Immature natural killer cell (primary cell): ENCODE data around the gene PRAMEF20. TPM values are rescaled to one million over a fixed set of nuclear protein-coding genes. Genes with fewer than 3 reads are reported as not detected.
"Not testable (repeated sequence)": the region's sequence is repeated elsewhere in the genome, so short reads cannot be mapped to it uniquely, and the experiment has no call there.

ENCODE experiments used
- DNase-seq, 3 donors: peaks; one replicate each; pipeline ENCODE4 v3.0.0; 2022; ENCODE audit warnings: mixed read lengths in 1 of 3
- H3K27ac Mint-ChIP-seq, 6 donors: one replicate each; pipeline ENCODE4 v1.8.0; 2020; ENCODE audit warnings: mixed read lengths in 6 of 6, mild to moderate bottlenecking in 5 of 6, inconsistent platforms in 4 of 6, moderate library complexity in 3 of 6
- H3K27me3 Mint-ChIP-seq, 3 donors: one replicate each; pipeline ENCODE4 v1.8.0; 2020 to 2021; ENCODE audit warnings: low read depth in 3 of 3, mild to moderate bottlenecking in 3 of 3, mixed read lengths in 3 of 3, moderate library complexity in 3 of 3, inconsistent platforms in 1 of 3
- H3K36me3 Mint-ChIP-seq, 3 donors: one replicate each; pipeline ENCODE4 v1.8.0; 2020; ENCODE audit warnings: mixed read lengths in 3 of 3, inconsistent platforms in 2 of 3, mild to moderate bottlenecking in 2 of 3
- H3K4me1 Mint-ChIP-seq, 2 donors: one replicate each; pipeline ENCODE4 v1.8.0; 2020; ENCODE audit warnings: inconsistent platforms in 2 of 2, mild to moderate bottlenecking in 2 of 2, mixed read lengths in 2 of 2, moderate library complexity in 1 of 2
- H3K4me3 Mint-ChIP-seq, 5 donors: one replicate each; pipeline ENCODE4 v1.8.0; 2020; ENCODE audit warnings: mild to moderate bottlenecking in 5 of 5, mixed read lengths in 5 of 5, inconsistent platforms in 3 of 5, moderate library complexity in 3 of 5
- H3K9me3 Mint-ChIP-seq, 6 donors: one replicate each; pipeline ENCODE4 v1.8.0; 2020; ENCODE audit warnings: mild to moderate bottlenecking in 6 of 6, mixed read lengths in 6 of 6, inconsistent platforms in 4 of 6, moderate library complexity in 3 of 6
- polyA plus RNA-seq, 3 donors: library from polyadenylated mRNA; unstranded; fragments of 300-500 nt; fragmentation: Illumina TruSeq; gene quantifications; one replicate each; pipeline ENCODE4 v1.2.3, GENCODE V29; 2021

PRAMEF20 gene
- polyA plus RNA-seq, 3 donors from 2014 or later: not detected

DNA sequence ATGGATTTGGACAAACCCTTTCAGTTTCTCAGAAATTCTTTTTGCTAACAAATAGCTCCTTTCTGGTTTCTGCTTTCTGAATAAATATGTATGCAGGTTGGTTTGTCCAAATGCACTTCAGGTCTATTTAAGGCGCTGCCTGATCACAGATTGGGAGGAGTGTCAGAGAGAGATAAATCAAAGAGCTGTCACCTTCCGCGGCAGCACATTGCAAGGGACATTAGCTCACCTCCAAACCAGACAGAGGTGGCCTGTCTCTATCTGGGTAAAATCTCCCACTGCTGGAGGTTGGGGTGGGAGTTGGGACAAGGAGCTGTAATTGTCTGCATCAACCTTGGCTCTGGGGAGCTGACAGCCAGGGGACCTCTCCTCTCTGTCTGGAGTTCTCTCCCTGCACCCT is 25.2 kb downstream of the PRAMEF20 start:
- Mint-ChIP-seq H3K27ac (no peak overlapping the region), H3K27me3 (peaks cover 0 to 3% (median 3%) of the 10 kb centered on the region in 3 donors), H3K36me3 (no peaks in the 10 kb centered on the region), H3K4me3 (no peak overlapping the region), H3K4me1 (no peaks in the 10 kb centered on the region), H3K9me3 (peaks cover 0 to 3% (median 0%) of the 10 kb centered on the region in 6 donors)
- no peak for DNase-seq

- H3K27me3 Mint-ChIP-seq, DNase-seq, H3K27ac Mint-ChIP-seq, H3K9me3 Mint-ChIP-seq, H3K4me3 Mint-ChIP-seq, H3K4me1 Mint-ChIP-seq, H3K36me3 Mint-ChIP-seq: not testable (repeated sequence)
Measured at GRCh38 chr1:13439104-13439783, 29.0 kb downstream of the PRAMEF20 start.

DNA sequence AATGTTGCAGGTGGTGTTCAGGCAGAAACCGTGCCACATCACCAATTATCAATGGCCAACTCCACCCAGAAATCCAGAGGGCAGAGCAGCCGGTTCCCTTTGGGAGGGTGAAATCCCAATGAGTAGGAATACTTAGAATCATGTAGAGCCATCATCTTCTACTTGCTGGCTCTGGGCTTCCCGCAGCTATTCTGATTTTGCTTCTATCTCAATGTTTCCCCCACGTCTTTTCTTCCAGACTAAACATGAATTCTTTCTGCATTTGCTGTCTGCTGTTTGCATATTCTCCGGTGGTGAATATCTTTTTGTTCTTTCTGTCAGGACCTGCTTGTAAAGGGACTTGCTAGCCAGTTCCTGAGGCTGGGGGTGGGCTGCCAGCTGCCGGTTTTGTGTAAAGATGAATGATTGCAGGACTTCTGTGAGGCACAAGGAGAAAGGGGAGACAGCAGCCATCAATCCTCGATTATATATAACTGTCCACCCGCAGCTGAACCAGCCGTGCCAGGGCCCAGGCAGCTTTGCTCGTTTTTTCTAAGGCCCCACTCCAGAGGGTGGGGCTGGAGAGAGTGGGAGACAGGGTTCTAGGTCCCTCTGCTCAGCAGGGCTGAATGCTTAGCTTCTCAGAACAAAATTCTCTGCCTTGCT is 33.2 kb downstream of the PRAMEF20 start:
- no peak for DNase-seq
- Mint-ChIP-seq H3K27me3 (no peaks in the 10 kb centered on the region), H3K27ac (no peak overlapping the region), H3K4me1 (no peaks in the 10 kb centered on the region), H3K9me3 (no peaks in the 10 kb centered on the region), H3K36me3 (no peaks in the 10 kb centered on the region), H3K4me3 (no peak overlapping the region)

DNA sequence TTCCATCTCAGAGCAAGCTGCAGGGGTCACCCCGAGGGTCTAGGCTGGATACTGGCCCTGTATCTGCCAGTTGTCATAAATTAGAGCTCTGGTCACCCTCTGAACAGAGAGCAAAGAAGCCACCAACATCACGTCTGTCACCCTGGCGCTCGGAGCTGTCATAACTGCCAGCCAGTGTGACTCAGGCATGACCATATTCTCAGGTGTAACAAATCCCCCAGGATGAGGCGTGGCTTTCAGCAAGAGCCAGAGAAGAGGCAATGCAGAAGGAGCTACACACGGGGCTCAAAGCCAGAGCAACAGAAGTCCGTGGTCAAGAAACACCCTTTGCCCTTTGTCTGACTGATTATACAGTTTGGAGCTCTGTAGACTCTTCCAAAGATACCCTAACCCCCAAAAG is 40.0 kb downstream of the PRAMEF20 start:
- H3K4me1 Mint-ChIP-seq: no peaks in the 10 kb centered on the region
- H3K4me3 Mint-ChIP-seq: no peak overlapping the region
- H3K27ac Mint-ChIP-seq: no peak overlapping the region
- no peaks in the 10 kb centered on the region for H3K36me3 Mint-ChIP-seq
- DNase-seq: no peak
- peaks cover 0 to 4% (median 0%) of the 10 kb centered on the region in 3 donors for H3K27me3 Mint-ChIP-seq
- H3K9me3 Mint-ChIP-seq: no peaks in the 10 kb centered on the region

DNA sequence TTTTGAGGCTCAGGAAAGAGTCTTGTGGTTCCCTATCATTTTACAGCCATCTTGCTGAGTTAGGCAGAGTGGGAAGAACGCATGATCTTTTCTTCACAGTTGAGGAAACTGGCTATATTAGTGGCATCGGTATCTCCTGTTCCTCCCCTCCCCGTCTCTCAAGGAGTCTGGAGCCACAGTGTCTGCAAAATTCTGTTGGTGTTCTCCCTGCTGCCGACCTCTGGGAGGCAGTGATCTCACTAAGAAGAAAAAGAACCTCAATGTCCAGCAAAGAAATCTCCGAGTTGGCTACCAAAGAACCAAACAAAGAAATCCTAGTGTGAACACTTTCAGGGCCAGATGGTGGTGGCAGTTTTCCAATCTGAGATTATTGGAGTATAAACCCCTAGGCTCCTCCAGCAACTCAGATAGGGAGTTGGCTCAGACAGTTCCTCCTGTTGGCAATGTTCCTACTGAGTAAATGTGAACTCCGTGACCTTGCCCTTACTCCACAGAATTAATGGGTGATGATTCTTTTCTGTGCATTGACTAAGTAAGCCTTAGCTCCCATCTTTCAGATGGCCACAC is 41.2 kb downstream of the PRAMEF20 start:
- H3K36me3 Mint-ChIP-seq: no peaks in the 10 kb centered on the region

GRCh38 chr1:13456904-13457532 is 46.8 kb downstream of the PRAMEF20 start:
- Mint-ChIP-seq H3K27me3 (peaks cover 1 to 4% (median 2%) of the 10 kb centered on the region in 3 donors), H3K36me3 (no peaks in the 10 kb centered on the region), H3K4me1 (no peaks in the 10 kb centered on the region), H3K27ac (no peak overlapping the region), H3K4me3 (no peak overlapping the region), H3K9me3 (no peaks in the 10 kb centered on the region)
- DNase-seq: no peak

More for the DNA sequence above, 41.2 kb downstream of the PRAMEF20 start:
- no peak for DNase-seq
- no peaks in the 10 kb centered on the region for H3K4me1 Mint-ChIP-seq
- H3K27me3 Mint-ChIP-seq: peaks cover 0 to 6% (median 0%) of the 10 kb centered on the region in 3 donors
- no peak overlapping the region for H3K4me3 Mint-ChIP-seq
- no peaks in the 10 kb centered on the region for H3K9me3 Mint-ChIP-seq
- no peak overlapping the region for H3K27ac Mint-ChIP-seq

DNA sequence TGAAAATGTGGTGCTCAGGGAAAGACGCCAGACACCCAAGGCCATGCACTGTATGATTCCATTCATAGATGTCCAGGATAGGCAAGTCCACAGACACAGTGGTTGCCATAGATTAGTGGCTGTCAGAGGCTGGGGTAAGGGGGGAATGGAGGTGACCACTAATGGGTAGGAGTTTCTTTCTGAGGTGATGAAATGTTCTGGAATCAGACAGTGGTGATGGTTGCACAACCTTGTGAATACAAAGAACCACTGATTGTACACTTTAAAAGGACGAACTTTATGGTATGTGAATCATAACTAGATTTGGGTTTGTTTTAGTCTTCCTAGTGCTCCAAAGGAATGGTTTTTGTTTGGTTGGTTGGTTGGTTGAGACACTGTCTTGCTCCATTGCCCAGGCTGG is 51.7 kb downstream of the PRAMEF20 start:
- Mint-ChIP-seq H3K36me3 (no peaks in the 10 kb centered on the region), H3K27ac (peak overlapping the region in 1 of 6 donors; percentile 52), H3K4me3 (no peak overlapping the region), H3K9me3 (no peaks in the 10 kb centered on the region), H3K27me3 (peaks cover 1 to 4% (median 2%) of the 10 kb centered on the region in 3 donors), H3K4me1 (no peaks in the 10 kb centered on the region)
- DNase-seq: no peak

GRCh38 chr1:13462682-13463081 is 52.4 kb downstream of the PRAMEF20 start:
- no peaks in the 10 kb centered on the region for H3K4me1 Mint-ChIP-seq
- H3K27me3 Mint-ChIP-seq: peaks cover 1 to 4% (median 2%) of the 10 kb centered on the region in 3 donors
- no peaks in the 10 kb centered on the region for H3K9me3 Mint-ChIP-seq
- no peak for DNase-seq
- no peaks in the 10 kb centered on the region for H3K36me3 Mint-ChIP-seq
- H3K4me3 Mint-ChIP-seq: no peak overlapping the region
- H3K27ac Mint-ChIP-seq: no peak overlapping the region

- DNase-seq: no peak
- H3K4me3 Mint-ChIP-seq: no peak overlapping the region
- no peaks in the 10 kb centered on the region for H3K36me3 Mint-ChIP-seq
- H3K27me3 Mint-ChIP-seq: peaks cover 0 to 4% (median 2%) of the 10 kb centered on the region in 3 donors
- no peak overlapping the region for H3K27ac Mint-ChIP-seq
- no peaks in the 10 kb centered on the region for H3K4me1 Mint-ChIP-seq
- no peaks in the 10 kb centered on the region for H3K9me3 Mint-ChIP-seq
Measured at GRCh38 chr1:13465515-13465914, 55.3 kb downstream of the PRAMEF20 start.

DNA sequence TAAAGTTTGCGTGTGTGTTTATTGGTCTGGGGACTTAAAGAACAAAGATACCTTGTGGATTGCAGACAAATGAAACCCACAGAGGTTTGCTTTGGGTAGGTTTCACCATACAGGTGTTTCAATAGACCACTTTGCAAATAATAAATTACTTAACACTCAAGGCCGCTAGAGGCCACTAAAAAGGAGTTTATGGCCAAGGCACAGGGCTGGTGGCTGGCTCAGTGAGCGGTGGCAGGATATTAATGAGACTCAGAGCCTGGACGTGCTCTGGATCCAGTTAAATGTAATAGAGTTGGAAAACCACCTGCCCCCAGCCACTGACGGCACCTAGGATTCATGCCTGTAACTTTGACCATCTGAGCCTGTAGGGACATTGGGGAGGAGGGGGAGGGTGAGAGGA is 59.1 kb downstream of the PRAMEF20 start:
- no peak overlapping the region for H3K27ac Mint-ChIP-seq
- no peak overlapping the region for H3K4me3 Mint-ChIP-seq
- H3K27me3 Mint-ChIP-seq: peaks cover 0 to 4% (median 0%) of the 10 kb centered on the region in 3 donors
- peaks cover 0 to 3% (median 0%) of the 10 kb centered on the region in 6 donors for H3K9me3 Mint-ChIP-seq
- no peak for DNase-seq
- peaks cover 0 to 3% (median 0%) of the 10 kb centered on the region in 3 donors for H3K36me3 Mint-ChIP-seq
- H3K4me1 Mint-ChIP-seq: no peaks in the 10 kb centered on the region

Other genes with a start within 250 kb of the PRAMEF20 start
- not detected for gene HNRNPCL4, start 244.8 kb upstream of the PRAMEF20 start, polyA plus RNA-seq
- gene PRAMEF9, start 238.6 kb upstream of the PRAMEF20 start, polyA plus RNA-seq: not detected
- gene PRAMEF13, start 209.0 kb upstream of the PRAMEF20 start, polyA plus RNA-seq: not detected
- gene PRAMEF18, start 184.3 kb upstream of the PRAMEF20 start, polyA plus RNA-seq: not detected
- not detected for gene PRAMEF5, start 156.3 kb upstream of the PRAMEF20 start, polyA plus RNA-seq
- not detected for gene PRAMEF8, start 125.3 kb upstream of the PRAMEF20 start, polyA plus RNA-seq
- gene PRAMEF33, start 106.9 kb upstream of the PRAMEF20 start, polyA plus RNA-seq: not detected
- not detected for gene PRAMEF15, start 94.9 kb upstream of the PRAMEF20 start, polyA plus RNA-seq
- not detected for gene PRAMEF14, start 63.3 kb upstream of the PRAMEF20 start, polyA plus RNA-seq
- not detected for gene PRAMEF19, start 38.5 kb upstream of the PRAMEF20 start, polyA plus RNA-seq
- gene PRAMEF17, start 20.8 kb upstream of the PRAMEF20 start, polyA plus RNA-seq: not detected
- gene LRRC38, start 103.6 kb downstream of the PRAMEF20 start, polyA plus RNA-seq: not detected
- not detected for gene PDPN, start 173.4 kb downstream of the PRAMEF20 start, polyA plus RNA-seq